ENCODE data around the gene NES. TPM values are rescaled to one million over a fixed set of nuclear protein-coding genes. Genes with fewer than 3 reads are reported as not detected.

The NES gene
- total and polyA plus RNA-seq, 5 donors from 2014 or later, result 0.10 TPM; not detected in 4

GRCh38 chr1:156660752-156661112 lies 16.5 kb downstream of the NES start:
- H3K27ac Mint-ChIP-seq, result peak overlapping the region in 2 of 3 donors; percentile 43 to 71
- no peaks in the 10 kb centered on the region for H3K36me3 Mint-ChIP-seq
- DNase-seq, result no peak
- no peak for ATAC-seq (ENCODE audit: low read depth in 2 of 2)
- Histone ChIP-seq H3K4me1 (ENCODE audit: control insufficient read depth, insufficient read depth, low read length, poor library complexity, severe bottlenecking) (peaks cover 48% of the 10 kb centered on the region), H3K4me3 (ENCODE audit: low read depth, low read length) (no peak overlapping the region), H3K36me3 (ENCODE audit: control insufficient read depth, insufficient read depth, low read length) (no peaks in the 10 kb centered on the region), H3K27me3 (ENCODE audit: control insufficient read depth, insufficient read depth, low read length) (peaks cover 4% of the 10 kb centered on the region), H3K9me3 (ENCODE audit: control insufficient read depth in 2 of 2, low read length in 2 of 2) (no peaks in the 10 kb centered on the region), H3K27ac (ENCODE audit: insufficient read depth, low read length, poor library complexity, severe bottlenecking) (no peak overlapping the region)
- peak overlapping the region in 1 of 4 donors; percentile 21 for H3K4me3 Mint-ChIP-seq
- peaks cover 0 to 60% (median 23%) of the 10 kb centered on the region in 4 donors for H3K4me1 Mint-ChIP-seq
- peaks cover 35% of the 10 kb centered on the region for H3K27me3 Mint-ChIP-seq
- H3K9me3 Mint-ChIP-seq, result peaks cover 0 to 2% (median 0%) of the 10 kb centered on the region in 7 donors

DNA sequence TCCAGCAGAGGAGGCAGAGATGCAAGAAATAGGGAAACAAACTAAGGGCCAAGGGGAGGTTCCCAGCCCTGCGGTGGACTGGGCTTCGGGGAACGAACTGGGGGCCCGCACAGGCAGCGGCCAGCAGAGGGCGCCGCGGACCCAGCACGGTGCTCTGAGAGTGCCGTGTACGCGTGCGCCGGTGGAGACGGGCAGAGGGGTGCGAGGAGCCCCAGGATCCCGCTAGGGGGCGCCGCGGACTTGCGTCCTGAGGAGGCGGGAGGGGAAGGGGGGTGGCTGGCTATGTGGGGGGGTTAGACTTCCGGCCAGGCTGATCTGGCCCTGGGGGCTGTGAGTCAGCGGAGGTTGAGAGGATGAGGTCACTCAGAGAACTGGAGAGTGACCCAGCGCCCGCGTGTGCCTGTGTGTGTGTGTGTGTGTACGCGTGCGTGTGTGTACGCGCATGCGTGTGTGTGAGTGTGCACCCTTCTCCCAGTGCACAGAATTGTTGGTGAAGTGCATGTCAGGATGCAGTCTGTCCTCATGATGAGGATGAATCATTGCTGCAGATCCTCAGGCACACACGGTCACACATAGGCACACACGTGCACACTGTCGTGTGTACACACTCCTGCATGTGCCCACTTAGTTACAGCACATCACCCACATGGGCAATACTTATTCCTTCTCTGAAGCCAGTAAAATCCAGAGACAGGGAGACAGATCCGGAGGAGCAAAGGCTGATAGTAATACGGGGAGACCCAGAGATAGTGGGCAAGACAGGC lies 17.0 kb downstream of the NES start:
- peaks cover 48% of the 10 kb centered on the region for H3K4me1 ChIP-seq (ENCODE audit: control insufficient read depth, insufficient read depth, low read length, poor library complexity, severe bottlenecking)
- Mint-ChIP-seq H3K27ac (peak overlapping the region in 1 of 3 donors; percentile 90), H3K4me1 (peaks cover 0 to 57% (median 23%) of the 10 kb centered on the region in 4 donors)

DNA sequence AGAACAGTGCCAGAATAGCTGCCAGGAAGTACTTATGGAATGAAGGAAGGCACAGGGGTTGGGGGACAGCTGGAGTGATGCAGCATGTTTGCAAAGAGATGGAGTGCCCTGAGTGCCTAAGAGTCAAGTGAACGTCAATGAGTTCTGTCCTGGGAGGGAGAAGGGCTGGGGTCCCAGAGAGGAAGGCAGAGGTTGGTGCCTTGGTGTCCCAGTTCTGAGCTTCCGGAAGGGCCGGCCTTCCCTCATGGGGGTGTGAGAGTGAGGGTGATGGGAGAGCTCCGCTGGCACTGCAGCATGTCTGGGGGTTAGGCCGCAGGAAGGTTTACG lies 17.6 kb downstream of the NES start:
- Mint-ChIP-seq H3K27me3 (peaks cover 37% of the 10 kb centered on the region), H3K4me3 (peak overlapping the region; percentile 44 to 79 (median 76)), H3K36me3 (no peaks in the 10 kb centered on the region), H3K4me1 (peaks cover 0 to 57% (median 23%) of the 10 kb centered on the region in 4 donors), H3K27ac (peak overlapping the region in 1 of 3 donors; percentile 90), H3K9me3 (peaks cover 0 to 2% (median 0%) of the 10 kb centered on the region in 7 donors)
- H3K27ac ChIP-seq (ENCODE audit: insufficient read depth, low read length, poor library complexity, severe bottlenecking), result no peak overlapping the region
- no peak overlapping the region for H3K4me3 ChIP-seq (ENCODE audit: low read depth, low read length)
- H3K27me3 ChIP-seq (ENCODE audit: control insufficient read depth, insufficient read depth, low read length), result peaks cover 11% of the 10 kb centered on the region
- no peaks in the 10 kb centered on the region for H3K9me3 ChIP-seq (ENCODE audit: control insufficient read depth in 2 of 2, low read length in 2 of 2)
- DNase-seq (no peak), ATAC-seq (ENCODE audit: low read depth in 2 of 2) (no peak)
- H3K4me1 ChIP-seq (ENCODE audit: control insufficient read depth, insufficient read depth, low read length, poor library complexity, severe bottlenecking), result peaks cover 43% of the 10 kb centered on the region
- no peaks in the 10 kb centered on the region for H3K36me3 ChIP-seq (ENCODE audit: control insufficient read depth, insufficient read depth, low read length)

More for the DNA sequence above, 17.0 kb downstream of the NES start:
- H3K27me3 Mint-ChIP-seq, result peaks cover 37% of the 10 kb centered on the region
- Histone ChIP-seq H3K27ac (ENCODE audit: insufficient read depth, low read length, poor library complexity, severe bottlenecking) (no peak overlapping the region), H3K36me3 (ENCODE audit: control insufficient read depth, insufficient read depth, low read length) (no peaks in the 10 kb centered on the region), H3K27me3 (ENCODE audit: control insufficient read depth, insufficient read depth, low read length) (peaks cover 8% of the 10 kb centered on the region), H3K9me3 (ENCODE audit: control insufficient read depth in 2 of 2, low read length in 2 of 2) (no peaks in the 10 kb centered on the region), H3K4me3 (ENCODE audit: low read depth, low read length) (no peak overlapping the region)
- DNase-seq, result peak; percentile 77 to 92 (median 84)
- H3K4me3 Mint-ChIP-seq, result peak overlapping the region; percentile 44 to 79 (median 76)
- ATAC-seq (ENCODE audit: low read depth in 2 of 2), result peak; percentile 81 to 88
- no peaks in the 10 kb centered on the region for H3K36me3 Mint-ChIP-seq
- H3K9me3 Mint-ChIP-seq, result peaks cover 0 to 2% (median 0%) of the 10 kb centered on the region in 7 donors

GRCh38 chr1:156658945-156659574 lies 18.1 kb downstream of the NES start:
- no peak overlapping the region for H3K27ac Mint-ChIP-seq
- no peaks in the 10 kb centered on the region for H3K36me3 Mint-ChIP-seq
- ATAC-seq (ENCODE audit: low read depth in 2 of 2) (no peak), DNase-seq (no peak)
- Histone ChIP-seq H3K27me3 (ENCODE audit: control insufficient read depth, insufficient read depth, low read length) (peaks cover 15% of the 10 kb centered on the region), H3K36me3 (ENCODE audit: control insufficient read depth, insufficient read depth, low read length) (no peaks in the 10 kb centered on the region), H3K9me3 (ENCODE audit: control insufficient read depth in 2 of 2, low read length in 2 of 2) (no peaks in the 10 kb centered on the region), H3K4me3 (ENCODE audit: low read depth, low read length) (no peak overlapping the region), H3K4me1 (ENCODE audit: control insufficient read depth, insufficient read depth, low read length, poor library complexity, severe bottlenecking) (peaks cover 42% of the 10 kb centered on the region), H3K27ac (ENCODE audit: insufficient read depth, low read length, poor library complexity, severe bottlenecking) (no peak overlapping the region)
- H3K4me1 Mint-ChIP-seq, result peaks cover 0 to 57% (median 23%) of the 10 kb centered on the region in 4 donors
- H3K4me3 Mint-ChIP-seq, result peak overlapping the region in 3 of 4 donors; percentile 71 to 79 (median 73)
- peaks cover 0 to 4% (median 0%) of the 10 kb centered on the region in 7 donors for H3K9me3 Mint-ChIP-seq
- peaks cover 43% of the 10 kb centered on the region for H3K27me3 Mint-ChIP-seq

- DNase-seq, result no peak
- no peaks in the 10 kb centered on the region for H3K36me3 Mint-ChIP-seq
- no peak overlapping the region for H3K27ac Mint-ChIP-seq
- H3K36me3 ChIP-seq (ENCODE audit: control insufficient read depth, insufficient read depth, low read length), result no peaks in the 10 kb centered on the region
- H3K27me3 ChIP-seq (ENCODE audit: control insufficient read depth, insufficient read depth, low read length), result peaks cover 20% of the 10 kb centered on the region
- H3K4me1 ChIP-seq (ENCODE audit: control insufficient read depth, insufficient read depth, low read length, poor library complexity, severe bottlenecking), result peaks cover 42% of the 10 kb centered on the region
- peaks cover 0 to 4% (median 0%) of the 10 kb centered on the region in 7 donors for H3K9me3 Mint-ChIP-seq
- H3K27ac ChIP-seq (ENCODE audit: insufficient read depth, low read length, poor library complexity, severe bottlenecking), result no peak overlapping the region
- no peaks in the 10 kb centered on the region for H3K9me3 ChIP-seq (ENCODE audit: control insufficient read depth in 2 of 2, low read length in 2 of 2)
- no peak overlapping the region for H3K4me3 ChIP-seq (ENCODE audit: low read depth, low read length)
- peaks cover 45% of the 10 kb centered on the region for H3K27me3 Mint-ChIP-seq
- H3K4me3 Mint-ChIP-seq, result peak overlapping the region in 2 of 4 donors; percentile 17 to 41
- peaks cover 0 to 57% (median 23%) of the 10 kb centered on the region in 4 donors for H3K4me1 Mint-ChIP-seq
- ATAC-seq (ENCODE audit: low read depth in 2 of 2), result no peak
Measured at GRCh38 chr1:156658496-156658895, 18.7 kb downstream of the NES start.

DNA sequence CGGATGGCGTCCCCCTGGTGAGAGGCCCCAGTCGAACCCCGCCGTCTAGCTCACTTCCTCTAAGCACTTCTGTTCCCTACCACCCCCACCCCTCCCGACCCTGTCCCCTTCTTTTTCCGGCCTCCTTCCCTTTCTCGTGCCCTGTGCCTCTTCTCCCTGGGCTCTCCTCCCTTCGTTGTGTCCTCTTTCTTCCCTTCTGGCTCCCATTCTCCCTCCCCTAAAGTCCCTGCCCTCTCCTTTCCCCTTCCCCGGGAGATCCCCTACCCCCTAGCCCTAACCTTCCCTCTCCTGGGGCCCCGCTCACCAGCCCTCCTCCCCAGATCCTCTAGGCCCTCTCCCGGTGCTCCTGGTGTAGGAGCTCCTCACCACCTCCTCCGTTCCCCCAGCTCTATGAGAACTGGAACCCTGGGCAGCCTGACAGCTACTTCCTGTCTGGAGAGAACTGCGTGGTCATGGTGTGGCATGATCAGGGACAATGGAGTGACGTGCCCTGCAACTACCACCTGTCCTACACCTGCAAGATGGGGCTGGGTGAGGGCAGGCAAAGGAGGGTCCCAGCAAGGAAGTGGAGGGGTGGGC lies 19.4 kb downstream of the NES start:
- Mint-ChIP-seq H3K27ac (peak overlapping the region in 1 of 3 donors; percentile 74), H3K9me3 (peaks cover 0 to 4% (median 0%) of the 10 kb centered on the region in 7 donors), H3K4me1 (peaks cover 0 to 55% (median 22%) of the 10 kb centered on the region in 4 donors), H3K36me3 (no peaks in the 10 kb centered on the region), H3K27me3 (peaks cover 52% of the 10 kb centered on the region), H3K4me3 (peak overlapping the region in 3 of 4 donors; percentile 73 to 83 (median 76))
- Histone ChIP-seq H3K27ac (ENCODE audit: insufficient read depth, low read length, poor library complexity, severe bottlenecking) (no peak overlapping the region), H3K4me3 (ENCODE audit: low read depth, low read length) (no peak overlapping the region), H3K9me3 (ENCODE audit: control insufficient read depth in 2 of 2, low read length in 2 of 2) (no peaks in the 10 kb centered on the region), H3K4me1 (ENCODE audit: control insufficient read depth, insufficient read depth, low read length, poor library complexity, severe bottlenecking) (peaks cover 42% of the 10 kb centered on the region), H3K27me3 (ENCODE audit: control insufficient read depth, insufficient read depth, low read length) (peaks cover 20% of the 10 kb centered on the region), H3K36me3 (ENCODE audit: control insufficient read depth, insufficient read depth, low read length) (no peaks in the 10 kb centered on the region)
- ATAC-seq (ENCODE audit: low read depth in 2 of 2), result no peak
- no peak for DNase-seq

DNA sequence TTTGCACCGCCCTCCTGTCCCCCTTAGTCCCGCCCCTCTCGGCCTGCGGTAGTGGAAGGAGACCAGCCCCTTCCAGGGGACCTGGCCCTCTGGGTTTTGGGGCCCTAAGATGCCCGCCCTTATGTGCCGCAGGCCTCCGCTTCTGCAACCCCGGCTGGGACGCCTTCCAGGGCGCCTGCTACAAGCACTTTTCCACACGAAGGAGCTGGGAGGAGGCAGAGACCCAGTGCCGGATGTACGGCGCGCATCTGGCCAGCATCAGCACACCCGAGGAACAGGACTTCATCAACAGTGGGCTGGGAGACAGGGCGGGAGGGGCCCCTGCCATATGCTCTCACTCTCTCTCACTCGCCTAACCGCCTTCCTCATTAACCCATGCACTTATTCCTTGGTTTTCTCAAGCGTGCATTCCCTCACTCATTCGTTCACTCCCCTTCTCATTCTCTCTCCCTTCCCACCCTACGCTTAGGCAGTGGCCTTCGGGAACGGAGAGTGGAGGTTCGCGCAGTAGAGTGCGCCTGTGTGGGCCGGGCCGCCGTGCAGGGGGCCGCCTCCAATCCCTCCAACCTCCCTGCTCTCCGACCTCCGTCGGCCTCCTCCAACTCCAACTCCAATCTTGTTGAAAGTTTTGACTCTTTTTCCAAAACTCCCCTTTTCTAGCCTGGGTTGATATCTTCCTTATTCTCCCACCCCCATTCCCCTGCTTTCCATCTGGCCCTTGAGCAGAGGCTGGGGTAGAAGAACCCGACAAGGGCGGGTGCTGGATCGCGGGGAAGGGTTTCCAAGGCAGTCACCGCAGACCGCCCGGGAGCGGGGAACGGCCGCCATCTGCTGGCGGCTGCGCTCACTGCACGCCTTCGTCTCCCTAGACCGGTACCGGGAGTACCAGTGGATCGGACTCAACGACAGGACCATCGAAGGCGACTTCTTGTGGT lies 20.1 kb downstream of the NES start:
- peaks cover 42% of the 10 kb centered on the region for H3K4me1 ChIP-seq (ENCODE audit: control insufficient read depth, insufficient read depth, low read length, poor library complexity, severe bottlenecking)

More for the DNA sequence above, 20.1 kb downstream of the NES start:
- H3K4me3 Mint-ChIP-seq, result peak overlapping the region; percentile 73 to 83 (median 79)
- H3K4me3 ChIP-seq (ENCODE audit: low read depth, low read length), result peak overlapping the region; percentile 42
- no peak overlapping the region for H3K27ac ChIP-seq (ENCODE audit: insufficient read depth, low read length, poor library complexity, severe bottlenecking)
- H3K9me3 Mint-ChIP-seq, result peaks cover 0 to 4% (median 0%) of the 10 kb centered on the region in 7 donors
- H3K36me3 ChIP-seq (ENCODE audit: control insufficient read depth, insufficient read depth, low read length), result no peaks in the 10 kb centered on the region
- H3K36me3 Mint-ChIP-seq, result peaks cover under 1% of the 10 kb centered on the region
- DNase-seq (peak; percentile 58 to 66 (median 61)), ATAC-seq (ENCODE audit: low read depth in 2 of 2) (peak in 1 of 2 donors; percentile 29)
- peaks cover 50% of the 10 kb centered on the region for H3K27me3 Mint-ChIP-seq
- H3K9me3 ChIP-seq (ENCODE audit: control insufficient read depth in 2 of 2, low read length in 2 of 2), result no peaks in the 10 kb centered on the region
- H3K27me3 ChIP-seq (ENCODE audit: control insufficient read depth, insufficient read depth, low read length), result peaks cover 20% of the 10 kb centered on the region
- peak overlapping the region in 2 of 3 donors; percentile 71 to 74 for H3K27ac Mint-ChIP-seq
- peaks cover 0 to 54% (median 22%) of the 10 kb centered on the region in 4 donors for H3K4me1 Mint-ChIP-seq
